GM12873 (cell line): ENCODE results near the gene C11orf65.

Experiments used
- TF ChIP-seq, protein P1 (sequence below): IDR thresholded peaks from 2 replicates; pipeline ENCODE4 v1.5.1; 2012; ENCODE audit warnings: low read depth, mild to moderate bottlenecking, moderate library complexity, low read length, control low read depth; ENCODE audit not compliant: insufficient read depth; ENCODE audit errors: missing control alignments

C11orf65 gene

DNA sequence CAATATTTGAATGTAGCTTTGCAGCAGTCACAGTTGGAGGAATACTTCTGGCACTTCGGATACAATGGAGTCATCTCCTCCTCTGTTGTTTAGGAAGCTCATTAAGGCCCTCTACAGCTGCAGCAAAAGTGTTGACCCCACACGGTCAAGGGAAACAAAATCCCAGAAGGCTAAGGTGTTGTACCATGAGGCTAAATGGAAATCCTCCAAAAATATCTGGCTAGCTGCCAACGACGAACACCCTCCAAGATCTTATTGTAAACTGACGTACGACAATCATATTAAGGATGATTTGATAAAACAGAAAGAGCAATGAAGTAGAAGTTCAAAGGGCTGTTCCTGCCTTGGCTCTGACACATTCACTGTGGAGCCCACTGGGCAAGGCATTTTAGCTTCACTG, 26.9 kb upstream of the C11orf65 start:
- TF ChIP-seq, protein P1, sequence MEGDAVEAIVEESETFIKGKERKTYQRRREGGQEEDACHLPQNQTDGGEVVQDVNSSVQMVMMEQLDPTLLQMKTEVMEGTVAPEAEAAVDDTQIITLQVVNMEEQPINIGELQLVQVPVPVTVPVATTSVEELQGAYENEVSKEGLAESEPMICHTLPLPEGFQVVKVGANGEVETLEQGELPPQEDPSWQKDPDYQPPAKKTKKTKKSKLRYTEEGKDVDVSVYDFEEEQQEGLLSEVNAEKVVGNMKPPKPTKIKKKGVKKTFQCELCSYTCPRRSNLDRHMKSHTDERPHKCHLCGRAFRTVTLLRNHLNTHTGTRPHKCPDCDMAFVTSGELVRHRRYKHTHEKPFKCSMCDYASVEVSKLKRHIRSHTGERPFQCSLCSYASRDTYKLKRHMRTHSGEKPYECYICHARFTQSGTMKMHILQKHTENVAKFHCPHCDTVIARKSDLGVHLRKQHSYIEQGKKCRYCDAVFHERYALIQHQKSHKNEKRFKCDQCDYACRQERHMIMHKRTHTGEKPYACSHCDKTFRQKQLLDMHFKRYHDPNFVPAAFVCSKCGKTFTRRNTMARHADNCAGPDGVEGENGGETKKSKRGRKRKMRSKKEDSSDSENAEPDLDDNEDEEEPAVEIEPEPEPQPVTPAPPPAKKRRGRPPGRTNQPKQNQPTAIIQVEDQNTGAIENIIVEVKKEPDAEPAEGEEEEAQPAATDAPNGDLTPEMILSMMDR = no peak

GRCh38 chr11:108491936-108492335, 24.6 kb upstream of the C11orf65 start:
- TF ChIP-seq, protein P1 = no peak

DNA sequence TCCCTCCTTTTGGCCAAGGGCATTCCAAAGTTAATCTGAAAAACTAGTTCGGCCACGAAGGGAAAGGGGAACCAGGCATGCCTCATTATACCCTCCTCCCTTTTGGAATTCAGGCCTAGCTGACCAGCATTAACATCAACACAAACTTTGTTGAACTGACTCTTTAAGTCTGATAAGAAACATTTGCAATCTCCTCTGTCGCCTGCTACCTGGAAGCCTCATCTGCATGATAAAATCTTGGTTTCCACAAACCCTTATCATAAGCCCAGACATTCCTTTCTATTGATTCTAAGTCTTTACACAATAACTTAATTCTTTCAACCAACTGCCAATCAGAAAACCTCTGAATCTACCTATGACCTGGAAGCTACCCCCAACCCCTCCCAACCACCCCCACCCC, 19.5 kb upstream of the C11orf65 start:
- TF ChIP-seq, protein P1 = no peak

GRCh38 chr11:108486331-108486730, 19.0 kb upstream of the C11orf65 start:
- TF ChIP-seq, protein P1 = no peak

GRCh38 chr11:108483163-108483562, 15.8 kb upstream of the C11orf65 start:
- TF ChIP-seq, protein P1 = no peak

- TF ChIP-seq, protein P1 = no peak
Measured at GRCh38 chr11:108474664-108475463, 7.5 kb upstream of the C11orf65 start.

- TF ChIP-seq, protein P1 = no peak
Measured at GRCh38 chr11:108472681-108473080, 5.4 kb upstream of the C11orf65 start.
